Measurements from ENCODE around the gene RPTN.

DNA sequence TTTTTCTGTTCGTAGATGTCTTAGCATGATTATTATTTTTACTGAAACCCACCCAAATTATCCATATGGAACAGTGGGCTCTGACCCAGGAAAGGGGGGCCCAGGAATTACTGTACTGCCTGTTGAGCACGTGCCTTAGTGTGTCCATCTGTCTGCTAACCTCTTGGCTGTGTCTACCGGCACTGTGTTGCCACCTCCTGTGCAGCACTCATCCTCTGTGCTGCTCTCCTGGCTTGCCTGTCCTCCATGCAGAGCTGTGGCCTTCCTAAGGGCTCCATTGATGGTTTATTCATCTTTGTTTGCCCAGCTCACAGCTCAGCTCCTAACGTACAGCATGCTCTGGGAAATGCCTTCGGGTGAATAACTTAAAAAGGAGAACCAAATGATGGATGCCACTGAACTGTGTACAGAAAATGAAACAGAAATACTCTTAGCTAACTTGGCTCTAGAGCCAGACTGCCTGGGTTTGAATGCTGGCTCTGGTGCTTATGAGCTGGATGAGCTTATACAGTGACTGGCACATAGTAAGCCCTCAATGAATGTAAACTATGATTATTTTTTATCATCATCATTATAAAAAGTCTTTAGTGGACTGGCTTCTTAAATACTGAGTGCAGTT, 11.4 kb upstream of the RPTN start:
- TF ChIP-seq, protein P1, sequence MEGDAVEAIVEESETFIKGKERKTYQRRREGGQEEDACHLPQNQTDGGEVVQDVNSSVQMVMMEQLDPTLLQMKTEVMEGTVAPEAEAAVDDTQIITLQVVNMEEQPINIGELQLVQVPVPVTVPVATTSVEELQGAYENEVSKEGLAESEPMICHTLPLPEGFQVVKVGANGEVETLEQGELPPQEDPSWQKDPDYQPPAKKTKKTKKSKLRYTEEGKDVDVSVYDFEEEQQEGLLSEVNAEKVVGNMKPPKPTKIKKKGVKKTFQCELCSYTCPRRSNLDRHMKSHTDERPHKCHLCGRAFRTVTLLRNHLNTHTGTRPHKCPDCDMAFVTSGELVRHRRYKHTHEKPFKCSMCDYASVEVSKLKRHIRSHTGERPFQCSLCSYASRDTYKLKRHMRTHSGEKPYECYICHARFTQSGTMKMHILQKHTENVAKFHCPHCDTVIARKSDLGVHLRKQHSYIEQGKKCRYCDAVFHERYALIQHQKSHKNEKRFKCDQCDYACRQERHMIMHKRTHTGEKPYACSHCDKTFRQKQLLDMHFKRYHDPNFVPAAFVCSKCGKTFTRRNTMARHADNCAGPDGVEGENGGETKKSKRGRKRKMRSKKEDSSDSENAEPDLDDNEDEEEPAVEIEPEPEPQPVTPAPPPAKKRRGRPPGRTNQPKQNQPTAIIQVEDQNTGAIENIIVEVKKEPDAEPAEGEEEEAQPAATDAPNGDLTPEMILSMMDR (IDR thresholded peaks at IDR 0.05): no peak
- TF ChIP-seq POLR2A (IDR thresholded peaks at IDR 0.05): no peak

Data from ovary (tissue), 3 donors.